GM19240 (cell line): ENCODE measurements around the gene CNDP1.

Experiments
- DNase-seq: peaks from one replicate; pipeline ENCODE4 v3.0.0; 2011; ENCODE audit warnings: low spot score; ENCODE audit not compliant: insufficient read length

CNDP1 gene

DNA sequence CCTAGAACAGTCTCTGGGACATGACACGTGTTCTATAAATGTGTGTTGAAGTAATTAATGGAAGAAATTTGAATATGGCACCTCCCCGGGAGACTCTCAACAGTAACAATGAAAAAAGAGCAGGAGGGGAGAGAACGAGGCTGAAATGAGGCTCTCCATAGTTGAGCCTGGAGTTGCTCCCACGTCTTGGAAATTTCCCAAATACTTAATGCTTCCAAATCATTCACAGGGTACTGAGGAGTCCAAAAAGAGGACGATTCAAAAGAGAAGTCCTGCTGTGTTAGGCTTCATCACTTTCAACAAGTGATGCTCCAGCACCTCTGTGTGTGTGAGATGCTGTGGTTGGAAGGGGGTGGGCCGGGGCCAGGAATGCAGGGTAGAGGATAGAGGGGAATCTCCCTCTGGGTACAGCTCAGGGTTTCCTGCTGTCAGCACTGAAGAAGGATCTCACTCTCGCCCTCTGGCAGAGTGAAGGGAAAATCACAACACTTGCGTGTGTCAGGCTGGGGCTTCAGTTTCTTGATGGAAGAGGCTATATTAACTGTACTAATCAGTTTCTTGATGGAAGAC, 45.3 kb downstream of the CNDP1 start:
- no peak for DNase-seq

DNA sequence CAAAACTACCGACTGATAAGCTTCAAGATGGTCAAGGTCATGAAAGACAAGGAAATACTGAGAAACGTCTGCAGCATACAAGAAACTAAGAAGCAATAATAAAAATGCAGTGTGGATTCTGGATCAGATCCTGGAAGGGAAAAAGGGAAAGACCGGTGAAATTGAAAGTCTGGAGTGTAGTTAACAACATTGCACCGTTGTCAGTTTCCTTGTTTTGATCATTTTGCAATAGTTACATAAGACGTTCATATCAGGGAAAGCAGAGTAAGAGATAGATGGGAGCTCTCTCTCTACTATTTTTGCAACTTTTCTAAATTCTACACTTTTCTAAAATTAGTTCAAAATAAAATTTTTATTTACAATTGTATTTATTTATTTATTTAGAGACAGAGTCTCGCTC, 48.3 kb downstream of the CNDP1 start:
- DNase-seq, result no peak

DNA sequence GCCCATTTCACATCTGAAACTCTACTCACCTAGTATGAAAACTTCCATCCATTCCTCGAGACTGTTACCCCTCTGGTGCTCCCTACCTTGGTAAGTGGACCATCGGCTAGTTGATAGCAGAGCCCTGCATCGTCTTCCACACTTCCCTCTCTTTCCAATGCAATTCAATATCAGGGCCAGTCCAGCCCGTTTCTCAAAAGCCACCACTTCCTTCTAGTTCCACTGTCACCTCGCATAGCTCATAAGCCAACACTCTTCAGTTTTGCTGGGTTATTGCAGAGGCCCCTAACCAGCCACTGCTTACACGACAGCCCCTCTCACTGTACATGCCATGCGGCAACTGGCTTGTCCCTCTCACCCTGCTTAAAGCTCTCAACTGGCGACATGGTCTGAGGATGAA, 53.1 kb downstream of the CNDP1 start:
- no peak for DNase-seq

DNA sequence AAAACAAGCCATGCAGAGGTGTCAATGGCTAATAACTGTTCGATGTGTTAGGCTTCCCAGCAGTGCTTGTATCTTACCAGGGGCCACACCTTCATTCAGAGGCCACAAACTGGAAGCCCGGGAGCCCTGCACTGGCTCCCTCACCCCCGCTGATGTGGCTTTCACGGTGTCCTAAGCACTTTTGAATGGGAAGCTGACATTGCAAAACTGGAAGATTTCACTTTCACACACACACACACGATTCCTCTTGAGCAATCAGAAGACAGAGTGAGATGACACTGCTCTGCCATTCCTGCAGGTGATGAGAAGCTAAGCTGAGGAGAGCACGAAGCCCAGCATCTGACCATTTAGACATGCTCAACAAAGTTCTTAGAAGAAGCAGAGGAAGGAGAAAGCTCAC, 54.7 kb downstream of the CNDP1 start:
- DNase-seq, result no peak

DNA sequence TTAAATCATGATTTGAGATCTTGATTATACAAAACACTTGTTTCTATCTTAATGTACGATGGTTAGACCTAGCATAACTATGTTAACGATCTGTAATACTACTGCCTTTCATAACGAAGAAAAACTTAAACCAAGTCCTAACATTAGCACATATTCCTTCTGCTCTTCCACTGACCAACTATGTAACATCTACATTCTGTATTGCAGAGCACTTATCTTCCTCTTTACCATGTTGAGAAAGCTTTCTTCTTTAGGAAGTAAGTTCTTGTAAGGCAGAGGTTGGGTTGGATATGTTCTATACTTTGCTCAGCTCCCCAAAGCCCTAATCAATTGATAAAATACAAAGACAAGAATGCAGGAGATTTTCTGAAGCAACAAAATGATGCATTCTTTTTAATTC, 55.5 kb downstream of the CNDP1 start:
- DNase-seq, result no peak

DNA sequence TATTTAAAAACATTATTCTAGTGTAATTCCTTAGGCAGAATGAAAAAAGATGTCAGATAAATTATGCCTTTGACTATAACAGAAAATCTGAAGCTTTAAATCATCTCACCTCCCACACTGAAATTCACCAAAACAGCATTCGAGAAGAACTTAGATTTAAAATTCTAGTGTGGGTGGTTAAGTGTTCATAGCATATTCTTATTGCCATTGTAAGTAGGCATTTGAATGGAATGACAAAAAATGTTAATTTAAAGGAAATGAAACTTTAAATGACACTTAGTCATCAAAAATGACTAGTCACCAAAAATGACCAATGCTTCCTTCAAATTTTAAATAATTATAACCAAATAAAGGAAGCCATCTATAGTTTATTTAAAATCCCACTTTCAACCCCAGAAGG, 56.4 kb downstream of the CNDP1 start:
- no peak for DNase-seq

DNA sequence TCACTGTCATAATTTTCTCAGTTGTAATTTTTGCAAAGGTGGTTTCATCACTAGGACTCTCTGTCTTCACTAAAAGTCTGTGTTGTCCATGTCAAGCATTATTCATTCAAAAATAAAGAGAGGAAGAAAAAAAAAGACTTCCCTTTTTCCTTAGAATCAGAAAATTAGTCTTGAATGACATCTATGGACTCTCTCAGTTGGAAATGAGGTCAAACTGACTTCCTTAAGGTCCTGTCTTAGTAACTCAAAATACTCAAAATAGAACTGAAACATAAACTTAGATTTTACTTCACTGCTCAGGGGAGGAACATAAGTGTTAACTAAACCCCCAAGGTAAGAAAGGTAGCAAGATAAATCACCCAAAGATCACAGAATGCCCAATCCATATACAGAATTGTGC, 61.1 kb downstream of the CNDP1 start:
- DNase-seq, result no peak

DNA sequence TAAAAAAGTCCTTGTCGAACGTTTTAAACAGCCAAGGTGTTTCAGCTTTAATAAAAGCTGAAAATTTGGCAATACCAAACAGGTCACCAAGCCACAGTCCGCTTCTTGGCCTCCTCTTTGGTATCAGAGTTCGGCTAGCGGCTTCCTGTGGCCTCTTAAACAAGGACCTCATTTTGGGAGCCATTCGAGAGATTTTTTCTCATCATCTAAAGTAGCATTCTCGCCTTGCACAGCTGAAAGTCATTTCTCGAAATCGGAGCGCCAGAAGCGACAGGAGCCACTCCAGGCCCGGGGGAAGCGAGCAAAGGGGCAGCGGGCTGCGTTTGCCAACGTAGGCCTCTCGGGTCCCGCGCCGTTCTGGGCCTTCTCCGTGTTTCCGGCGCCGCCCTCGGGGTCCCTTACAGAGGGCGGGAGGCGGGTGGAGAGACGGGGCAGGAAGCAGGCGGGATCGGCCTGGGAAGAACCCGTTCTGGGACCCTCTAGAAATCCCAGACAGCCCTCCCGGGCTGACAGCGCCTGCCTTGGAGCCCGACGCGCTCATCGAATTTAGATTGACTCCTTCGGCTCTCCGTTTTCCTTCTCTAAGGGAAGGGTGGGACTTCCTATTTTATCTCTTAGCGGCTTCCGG, 62.8 kb downstream of the CNDP1 start:
- peak; percentile 14 for DNase-seq

DNA sequence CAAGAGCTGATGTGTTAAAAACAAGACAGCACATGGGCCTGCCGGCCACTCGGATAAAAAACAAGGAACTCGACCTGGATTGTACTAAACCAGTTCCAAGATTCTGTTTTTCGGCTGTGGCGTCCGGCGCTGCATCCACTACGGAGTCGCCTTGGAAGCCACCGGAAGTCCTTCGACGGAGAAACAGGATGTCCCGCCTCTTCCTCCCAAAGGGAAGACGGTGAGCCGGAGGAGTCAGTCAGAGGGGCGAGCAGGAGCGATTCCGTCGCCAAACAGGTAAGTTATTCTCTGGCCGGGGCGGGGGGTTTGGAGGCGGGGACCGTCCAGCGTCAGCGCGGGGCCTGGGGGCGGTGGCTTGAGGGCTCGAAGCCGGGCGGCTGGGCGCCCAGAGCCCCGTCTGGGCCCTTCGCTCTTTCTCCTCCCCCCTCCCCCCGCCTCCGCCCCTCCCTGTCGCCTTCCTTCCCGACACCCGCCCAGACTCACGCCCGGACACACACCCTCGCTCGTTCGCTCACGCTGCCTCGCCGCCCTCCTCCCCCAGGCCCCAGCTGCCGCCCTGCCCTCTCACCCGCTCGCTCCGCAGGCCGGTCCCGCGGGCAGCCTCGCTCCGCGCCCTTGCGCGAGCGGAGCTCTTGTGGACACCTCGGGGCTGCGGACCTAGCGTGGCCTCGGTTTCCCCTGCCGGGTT, 63.5 kb downstream of the CNDP1 start, which contains the start of gene ZNF407:
Gene ZNF407, plus strand, starts transcription at position 209 of the 688 bp plus-strand sequence. CDS start 33,150 bp downstream, outside the sequence.
- DNase-seq, result peak; percentile 55

DNA sequence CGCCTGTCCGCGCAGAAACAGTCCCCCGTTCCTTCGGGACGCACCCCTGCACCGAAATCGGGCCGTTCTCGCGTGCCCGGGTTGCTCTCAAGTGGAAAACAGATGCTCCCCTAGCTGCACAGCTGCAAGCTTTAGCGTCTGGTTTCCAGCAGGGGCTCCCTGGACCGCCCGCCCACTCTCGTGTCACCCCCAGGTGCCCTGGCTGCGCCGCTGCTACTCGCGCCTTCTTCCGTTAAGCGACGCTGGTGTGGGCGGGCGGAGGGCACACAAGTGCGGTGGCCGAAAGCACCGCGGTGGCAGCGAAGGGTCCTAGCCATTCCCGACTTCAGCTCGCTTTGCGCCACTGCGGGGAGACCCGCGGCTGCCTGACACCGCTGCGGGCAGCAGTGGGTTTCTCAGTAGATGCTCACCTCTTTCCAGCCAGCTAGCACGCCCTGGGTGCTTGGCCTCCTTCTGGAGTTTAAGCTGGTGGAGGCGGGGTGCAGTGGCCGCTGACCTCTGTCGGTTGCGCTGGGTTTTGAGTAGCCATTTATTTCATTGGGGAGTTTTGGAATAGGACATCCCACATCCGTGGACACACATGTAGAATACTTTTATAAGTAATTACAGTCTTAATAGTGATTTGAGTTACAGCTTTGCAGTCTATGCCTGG, 64.2 kb downstream of the CNDP1 start:
- DNase-seq, result peak; percentile 18

DNA sequence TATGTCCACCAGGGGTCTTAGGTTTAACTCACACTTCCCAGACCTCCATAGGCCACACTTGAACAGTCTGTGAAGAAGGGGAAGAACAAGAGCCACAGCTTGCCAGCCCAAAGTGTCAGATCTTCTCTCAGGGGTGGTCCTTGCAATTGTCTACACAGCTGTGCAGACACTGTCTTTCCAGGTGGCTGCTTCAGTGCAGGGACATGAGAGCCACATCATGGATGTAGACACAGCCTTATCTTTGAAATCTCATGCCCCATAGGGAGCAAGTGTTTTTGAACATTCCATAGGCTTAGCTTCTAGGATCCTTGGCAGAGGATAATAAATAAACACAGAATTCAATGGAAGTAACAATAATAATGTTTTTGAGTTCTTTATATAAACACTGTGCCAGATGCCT, 70.1 kb downstream of the CNDP1 start:
- DNase-seq, result no peak

DNA sequence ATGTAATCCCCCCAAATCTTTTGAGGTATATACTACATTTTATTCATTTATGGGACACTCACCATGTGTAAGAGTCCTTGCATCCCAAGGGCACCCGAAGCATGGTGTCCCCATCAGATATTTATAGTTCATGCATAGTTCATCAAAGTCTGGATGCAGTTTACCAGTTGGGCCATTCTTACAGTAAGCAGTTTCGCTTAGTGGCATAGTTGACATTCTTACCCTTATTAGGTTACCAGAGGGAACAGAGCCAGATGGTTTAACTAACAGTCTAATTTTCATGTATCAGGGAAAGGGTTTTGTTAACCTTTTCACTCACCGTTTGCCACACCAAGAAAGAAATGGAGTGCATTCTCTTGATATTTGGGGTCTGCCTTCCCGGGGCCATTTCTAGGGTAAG, 70.5 kb downstream of the CNDP1 start:
- DNase-seq, result no peak

DNA sequence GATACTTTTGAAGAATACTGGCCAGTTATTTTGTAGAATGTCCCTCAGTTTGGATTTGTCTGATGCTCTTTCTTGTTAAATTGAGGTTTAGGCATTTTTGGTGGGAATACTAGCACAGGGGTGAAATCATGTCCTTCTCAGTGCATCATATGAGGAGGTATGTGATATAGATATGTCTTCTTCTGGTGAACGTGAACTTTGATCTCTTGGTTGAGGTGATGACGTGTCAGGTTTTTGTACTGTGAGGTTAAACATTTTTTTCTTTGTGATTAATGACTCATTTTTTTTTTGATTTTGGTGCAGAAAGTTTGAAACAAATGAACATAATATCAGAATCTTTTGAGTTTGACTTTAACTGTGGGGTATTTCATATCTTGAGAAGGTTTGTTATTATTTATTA, 74.4 kb downstream of the CNDP1 start:
- DNase-seq, result no peak

DNA sequence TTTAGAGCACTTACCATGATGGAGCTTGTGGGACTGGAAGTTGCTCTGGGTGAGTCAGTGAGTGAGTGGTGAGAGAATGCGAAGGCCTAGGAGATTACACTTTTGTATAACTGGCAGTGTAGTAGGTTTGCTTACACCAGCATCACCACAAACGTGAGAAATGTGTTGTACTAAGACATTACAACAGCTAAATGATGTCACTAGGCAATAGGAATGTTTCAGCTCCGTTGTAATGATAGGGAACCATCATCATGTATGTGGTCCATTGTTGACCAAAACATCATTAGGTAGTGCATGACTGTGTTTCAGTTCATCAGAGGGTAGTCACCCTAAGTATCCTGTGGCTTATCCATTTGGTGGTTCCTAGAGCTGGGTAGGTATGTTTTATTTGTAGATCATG, 75.2 kb downstream of the CNDP1 start:
- DNase-seq, result no peak

DNA sequence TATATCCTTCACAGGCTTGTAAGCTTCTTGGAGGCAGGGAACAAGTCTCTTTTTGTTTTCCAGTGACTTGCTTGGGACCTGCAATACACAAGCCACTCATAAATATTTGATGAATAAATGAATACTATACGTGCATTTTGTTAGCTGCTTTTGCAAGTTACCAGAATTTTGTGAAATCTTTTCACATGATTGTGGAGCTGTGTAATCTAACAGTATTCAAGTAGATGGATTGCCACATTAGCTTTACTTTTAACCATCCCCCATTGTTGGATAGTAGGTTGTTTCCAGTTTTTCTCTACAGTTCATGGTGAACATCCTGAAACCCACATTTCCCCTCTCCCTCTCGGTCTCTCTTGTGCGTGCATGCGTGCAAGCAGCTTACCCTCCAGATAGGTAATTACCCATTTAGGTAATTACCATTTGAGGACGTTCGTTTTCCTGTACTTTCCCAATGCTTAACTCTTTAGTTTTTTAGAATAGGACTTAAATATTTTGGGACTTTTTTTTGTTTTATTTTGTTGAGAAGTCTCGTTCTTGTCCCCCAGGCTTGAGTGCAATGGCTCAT, 75.8 kb downstream of the CNDP1 start:
- no peak for DNase-seq

DNA sequence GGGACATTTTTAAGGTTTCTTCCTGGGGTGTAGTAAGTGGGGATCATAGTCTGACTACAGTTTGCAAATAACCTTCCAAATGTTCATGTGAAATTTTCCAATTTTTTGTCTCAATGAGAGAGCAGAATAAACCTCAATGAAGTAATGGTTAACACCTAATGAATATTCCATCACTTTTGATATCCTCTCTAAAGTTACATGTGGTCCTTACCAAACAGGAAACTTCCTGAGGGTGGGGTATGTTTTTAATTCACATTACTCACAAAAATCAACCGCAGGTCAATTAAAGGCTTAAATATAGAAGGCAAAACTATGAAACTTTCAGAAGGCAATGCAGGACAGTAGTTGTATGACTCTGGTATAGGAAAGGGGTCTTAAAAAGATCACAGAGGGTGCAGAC, 76.6 kb downstream of the CNDP1 start:
- no peak for DNase-seq

DNA sequence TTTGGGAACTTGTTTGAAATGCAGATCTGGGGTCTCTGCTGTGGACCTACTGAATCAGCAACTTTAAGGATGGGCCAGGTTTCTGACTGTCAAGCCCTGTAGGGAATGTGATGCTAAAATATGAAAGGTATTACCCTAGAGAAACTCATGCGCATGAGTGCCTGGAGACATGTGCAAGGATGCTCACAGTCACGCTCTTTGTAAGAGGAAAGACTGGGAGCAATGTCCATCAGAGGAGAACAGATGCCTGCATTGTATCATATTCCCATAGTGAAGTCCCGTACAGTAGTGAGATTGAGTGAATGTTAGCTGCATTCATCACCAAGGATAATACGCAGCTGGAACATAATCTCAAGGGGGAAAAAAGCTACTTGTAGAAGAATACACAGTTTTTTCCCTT, 77.5 kb downstream of the CNDP1 start:
- no peak for DNase-seq

DNA sequence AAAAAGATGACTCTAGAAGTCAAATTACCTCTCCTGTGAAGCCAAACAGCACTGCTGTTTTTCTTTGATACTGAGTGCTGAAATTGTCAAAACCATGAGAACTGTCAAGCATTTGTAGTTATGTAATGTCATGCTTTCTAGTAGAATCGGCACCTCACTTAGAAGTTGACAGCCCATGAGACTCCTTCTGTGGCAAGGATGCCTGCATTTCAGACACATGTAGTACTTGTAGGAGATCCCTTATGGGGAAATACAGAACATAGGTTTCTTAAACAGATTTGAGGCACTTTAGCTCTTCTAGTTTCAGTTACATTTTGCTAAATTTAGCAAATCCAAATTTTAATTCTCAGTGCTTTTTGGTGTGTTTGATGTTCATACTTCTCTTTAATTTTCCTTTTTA, 79.1 kb downstream of the CNDP1 start:
- peak; percentile 7 for DNase-seq

DNA sequence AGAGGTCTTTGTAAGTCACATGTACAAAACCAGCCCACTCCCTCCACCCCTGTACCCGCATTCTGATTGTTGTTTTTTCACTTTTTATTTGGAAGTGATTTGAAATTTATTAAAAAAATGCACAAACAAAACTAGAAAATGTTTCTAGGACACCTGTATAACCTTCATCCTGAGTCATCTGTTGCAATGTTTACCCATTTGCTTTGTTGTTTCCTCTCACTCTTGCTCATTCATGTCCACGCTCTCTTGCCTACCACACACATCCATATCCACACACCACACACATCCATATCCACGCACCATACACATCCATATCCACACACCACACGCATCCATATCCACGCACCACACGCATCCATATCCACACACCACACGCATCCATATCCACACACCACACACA, 82.2 kb downstream of the CNDP1 start:
- no peak for DNase-seq

DNA sequence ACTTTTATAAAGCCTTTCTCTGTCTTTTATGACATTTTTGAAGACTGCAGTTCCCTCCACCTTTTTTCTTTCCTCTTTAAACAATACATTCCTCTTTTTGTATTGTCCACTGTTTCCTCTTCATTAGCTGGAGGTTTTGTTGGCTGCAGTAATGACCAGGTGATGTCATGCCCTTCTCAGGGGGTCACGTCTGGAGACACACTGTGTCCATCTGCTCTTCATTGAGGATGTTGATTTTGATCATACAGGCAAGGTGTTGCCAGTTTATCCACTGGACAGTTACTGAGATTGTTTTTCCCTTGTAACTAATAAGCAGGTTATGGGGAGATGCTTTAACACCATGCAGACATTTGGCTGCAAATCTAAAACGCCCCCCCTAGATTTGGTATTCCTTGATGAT, 83.2 kb downstream of the CNDP1 start:
- DNase-seq, result no peak

DNA sequence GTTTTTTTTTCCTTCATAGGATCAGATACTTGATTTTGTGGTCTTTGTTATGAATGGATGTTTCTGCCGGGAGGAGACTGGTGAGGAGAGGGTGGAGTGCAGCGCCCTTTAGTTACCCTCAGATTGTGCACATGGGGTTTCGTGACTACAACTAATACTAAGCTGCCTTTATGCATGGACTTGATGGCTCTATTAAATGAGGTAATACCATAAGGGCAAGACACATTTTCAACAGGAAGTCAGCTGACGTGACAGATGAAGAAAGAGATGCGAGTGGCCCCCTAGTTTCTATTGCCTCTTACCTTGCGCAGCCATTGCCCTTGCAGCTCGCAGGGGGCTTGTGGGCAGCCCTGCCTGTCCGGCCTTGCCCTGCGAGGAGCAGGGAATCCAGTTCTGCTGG, 87.8 kb downstream of the CNDP1 start:
- DNase-seq, result no peak
